ENCODE data around the gene NDUFB11. TPM values are rescaled to one million over a fixed set of nuclear protein-coding genes. Genes with fewer than 3 reads are reported as not detected.

Gene NDUFB11
- total and polyA plus RNA-seq, 2 donors, result 47.5 to 73.6 TPM

DNA sequence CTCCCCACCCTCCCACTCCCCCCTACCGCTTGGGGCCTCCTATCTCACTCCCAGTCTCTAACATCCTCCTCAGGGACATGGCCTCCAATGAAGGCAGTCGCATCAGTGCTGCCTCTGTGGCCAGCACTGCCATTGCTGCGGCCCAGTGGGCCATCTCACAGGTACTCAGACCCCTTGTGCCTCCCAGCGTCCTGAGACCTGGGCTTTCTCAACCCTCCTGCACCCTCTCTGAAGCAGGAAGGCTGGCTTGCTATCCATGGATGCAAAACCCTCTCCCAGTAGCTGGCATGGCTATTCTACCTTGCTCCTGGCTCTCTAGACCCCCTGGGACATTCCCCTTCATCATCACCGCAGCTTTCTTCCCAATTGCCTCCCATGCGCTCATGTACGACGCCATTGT lies 35.8 kb upstream of the NDUFB11 start:
- H3K4me1 ChIP-seq (ENCODE audit: insufficient read depth), result no peaks in the 10 kb centered on the region
- DNase-seq (ENCODE audit: extremely low spot score), result no peak
- peaks cover 7% of the 10 kb centered on the region for H3K36me3 ChIP-seq (ENCODE audit: insufficient read depth)
- H3K27ac ChIP-seq (ENCODE audit: low read depth), result no peak overlapping the region
- no peak overlapping the region for H3K4me3 ChIP-seq (ENCODE audit: low read depth, low read length)
- WGBS, result 89% methylated on average over 8 of the region's 8 CpGs

DNA sequence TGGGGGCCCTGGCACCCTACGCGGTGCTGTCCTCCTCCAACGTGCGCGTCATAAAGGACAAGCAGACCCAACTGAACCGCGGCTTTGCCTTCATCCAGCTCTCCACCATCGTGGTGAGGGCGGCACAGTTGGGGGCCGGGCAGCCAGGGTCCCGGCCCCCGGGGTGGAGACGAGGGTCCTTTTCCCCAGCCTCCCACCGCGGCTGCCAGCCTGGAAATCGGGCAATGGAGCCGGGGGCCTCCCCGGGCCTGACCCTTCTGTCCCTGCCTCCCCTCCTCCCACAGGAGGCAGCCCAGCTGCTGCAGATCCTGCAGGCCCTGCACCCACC lies 35.4 kb upstream of the NDUFB11 start:
- H3K4me1 ChIP-seq (ENCODE audit: insufficient read depth), result no peaks in the 10 kb centered on the region
- H3K36me3 ChIP-seq (ENCODE audit: insufficient read depth), result peaks cover 7% of the 10 kb centered on the region
- H3K4me3 ChIP-seq (ENCODE audit: low read depth, low read length), result no peak overlapping the region
- DNase-seq (ENCODE audit: extremely low spot score), result no peak
- 96% methylated on average over 18 of the region's 18 CpGs for WGBS
- no peak overlapping the region for H3K27ac ChIP-seq (ENCODE audit: low read depth)

DNA sequence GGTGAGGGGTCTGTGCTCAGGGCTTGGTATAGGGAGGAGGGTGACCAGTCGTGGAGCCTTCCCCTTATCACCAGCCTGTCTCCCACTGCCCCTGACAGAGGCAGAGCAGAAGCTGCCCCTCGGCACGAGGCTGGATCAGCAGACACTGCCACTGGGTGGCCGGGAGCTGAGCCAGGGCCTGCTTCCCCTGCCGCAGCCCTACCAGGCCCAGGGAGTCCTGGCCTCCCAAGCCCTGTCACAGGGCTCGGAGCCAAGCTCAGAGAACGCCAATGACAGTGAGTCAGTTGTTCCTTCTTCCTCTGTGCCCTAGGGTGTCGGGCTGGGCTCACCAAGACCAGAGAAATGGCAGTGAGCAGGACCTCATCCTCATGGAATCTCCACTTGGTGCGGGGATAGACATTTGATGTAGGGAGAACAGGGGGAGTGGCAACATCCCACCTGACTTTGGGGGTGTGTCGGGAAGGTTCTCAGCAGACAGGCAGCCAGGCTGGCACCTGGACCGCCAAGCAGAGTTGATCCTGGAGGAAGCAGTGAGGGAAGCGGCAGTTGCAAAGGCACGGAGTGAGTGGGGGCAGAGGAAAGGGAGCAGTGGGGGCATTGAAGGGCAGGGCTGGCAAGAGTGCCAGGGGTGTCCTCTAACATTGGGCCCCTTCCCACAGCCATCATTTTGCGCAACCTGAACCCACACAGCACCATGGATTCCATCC lies 34.9 kb upstream of the NDUFB11 start:
- peaks cover 7% of the 10 kb centered on the region for H3K36me3 ChIP-seq (ENCODE audit: insufficient read depth)
- 63% methylated on average over 14 of the region's 14 CpGs for WGBS

DNA sequence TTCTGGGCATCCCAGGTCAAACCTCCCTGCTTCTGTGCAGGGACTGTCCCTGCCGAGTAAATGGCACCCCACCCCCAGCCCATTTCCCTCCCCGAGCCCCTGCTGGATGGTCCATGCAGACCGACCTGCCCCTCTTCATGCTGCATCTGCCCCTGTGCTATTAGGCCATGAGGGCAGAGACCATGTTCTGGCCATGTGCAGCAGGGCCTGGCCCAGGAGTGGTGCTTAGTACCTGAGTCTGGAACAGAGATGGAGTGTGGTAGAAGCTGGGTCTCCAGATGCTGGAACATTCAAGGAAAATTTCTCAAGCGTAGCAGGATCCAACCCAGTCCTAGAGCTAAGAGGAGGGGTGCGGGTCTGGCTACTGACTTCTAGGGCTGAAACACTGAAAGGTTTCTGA lies 33.8 kb upstream of the NDUFB11 start:
- Histone ChIP-seq H3K36me3 (ENCODE audit: insufficient read depth) (peaks cover 7% of the 10 kb centered on the region), H3K4me3 (ENCODE audit: low read depth, low read length) (no peak overlapping the region), H3K27ac (ENCODE audit: low read depth) (no peak overlapping the region), H3K4me1 (ENCODE audit: insufficient read depth) (no peaks in the 10 kb centered on the region)
- no peak for DNase-seq (ENCODE audit: extremely low spot score)
- 89% methylated on average over 5 of the region's 5 CpGs for WGBS

More for the DNA sequence above, 34.9 kb upstream of the NDUFB11 start:
- Histone ChIP-seq H3K4me3 (ENCODE audit: low read depth, low read length) (no peak overlapping the region), H3K4me1 (ENCODE audit: insufficient read depth) (no peaks in the 10 kb centered on the region), H3K27ac (ENCODE audit: low read depth) (no peak overlapping the region)
- DNase-seq (ENCODE audit: extremely low spot score), result no peak

DNA sequence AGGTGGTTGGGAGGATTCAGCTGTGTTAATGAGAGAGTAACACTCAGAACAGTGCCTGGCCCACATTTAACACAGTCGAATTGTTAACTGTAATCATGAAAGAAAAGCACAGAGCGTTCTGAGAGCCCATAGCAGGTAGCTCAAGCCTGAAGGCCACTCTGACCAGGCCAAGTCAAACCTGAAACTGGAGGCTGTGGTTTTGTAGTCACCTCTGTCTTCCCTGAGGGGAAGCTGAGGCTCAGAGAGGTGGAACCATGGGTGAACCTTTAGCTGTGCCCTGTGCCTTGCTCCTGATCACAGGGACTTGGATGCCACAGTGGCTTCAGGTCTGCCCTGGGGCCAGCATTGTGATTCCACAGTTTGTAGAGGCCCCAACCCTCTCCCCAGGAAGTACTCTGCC lies 32.6 kb upstream of the NDUFB11 start:
- 84% methylated on average over 2 of the region's 2 CpGs for WGBS
- Histone ChIP-seq H3K27ac (ENCODE audit: low read depth) (no peak overlapping the region), H3K36me3 (ENCODE audit: insufficient read depth) (peaks cover 7% of the 10 kb centered on the region), H3K4me1 (ENCODE audit: insufficient read depth) (no peaks in the 10 kb centered on the region), H3K4me3 (ENCODE audit: low read depth, low read length) (no peak overlapping the region)
- no peak for DNase-seq (ENCODE audit: extremely low spot score)

- Histone ChIP-seq H3K36me3 (ENCODE audit: insufficient read depth) (peaks cover 9% of the 10 kb centered on the region), H3K4me3 (ENCODE audit: low read depth, low read length) (no peak overlapping the region), H3K4me1 (ENCODE audit: insufficient read depth) (no peaks in the 10 kb centered on the region), H3K27ac (ENCODE audit: low read depth) (no peak overlapping the region)
- DNase-seq (ENCODE audit: extremely low spot score), result no peak
- WGBS, result 88% methylated on average over 23 of the region's 23 CpGs
Measured at GRCh38 chrX:47176101-47176740, 31.7 kb upstream of the NDUFB11 start.

DNA sequence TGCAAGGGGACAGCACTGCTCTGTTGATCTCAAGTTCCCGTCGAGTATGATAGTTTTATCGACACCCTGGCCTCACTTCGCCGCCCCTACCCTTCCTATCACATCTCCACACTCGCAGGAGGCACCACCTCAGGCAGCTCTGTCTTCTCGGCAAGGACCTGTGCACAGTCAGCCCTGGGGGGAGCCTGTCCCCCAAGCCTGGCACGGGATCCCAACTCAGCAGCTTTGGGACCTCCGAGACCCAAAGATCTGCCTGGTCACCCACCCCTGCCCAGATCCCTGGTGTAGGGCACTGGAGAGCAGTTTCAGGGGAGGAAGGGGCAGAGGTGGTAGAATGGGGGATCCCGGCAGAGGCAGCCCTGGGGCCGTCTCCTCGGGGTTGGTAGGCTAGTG lies 31.1 kb upstream of the NDUFB11 start:
- 95% methylated on average over 12 of the region's 12 CpGs for WGBS
- DNase-seq (ENCODE audit: extremely low spot score), result no peak
- peaks cover 9% of the 10 kb centered on the region for H3K36me3 ChIP-seq (ENCODE audit: insufficient read depth)
- no peak overlapping the region for H3K27ac ChIP-seq (ENCODE audit: low read depth)
- no peak overlapping the region for H3K4me3 ChIP-seq (ENCODE audit: low read depth, low read length)
- H3K4me1 ChIP-seq (ENCODE audit: insufficient read depth), result no peaks in the 10 kb centered on the region

- 88% methylated on average over 23 of the region's 23 CpGs for WGBS
- H3K36me3 ChIP-seq (ENCODE audit: insufficient read depth), result peaks cover 10% of the 10 kb centered on the region
Measured at GRCh38 chrX:47174846-47175587, 30.5 kb upstream of the NDUFB11 start.

DNA sequence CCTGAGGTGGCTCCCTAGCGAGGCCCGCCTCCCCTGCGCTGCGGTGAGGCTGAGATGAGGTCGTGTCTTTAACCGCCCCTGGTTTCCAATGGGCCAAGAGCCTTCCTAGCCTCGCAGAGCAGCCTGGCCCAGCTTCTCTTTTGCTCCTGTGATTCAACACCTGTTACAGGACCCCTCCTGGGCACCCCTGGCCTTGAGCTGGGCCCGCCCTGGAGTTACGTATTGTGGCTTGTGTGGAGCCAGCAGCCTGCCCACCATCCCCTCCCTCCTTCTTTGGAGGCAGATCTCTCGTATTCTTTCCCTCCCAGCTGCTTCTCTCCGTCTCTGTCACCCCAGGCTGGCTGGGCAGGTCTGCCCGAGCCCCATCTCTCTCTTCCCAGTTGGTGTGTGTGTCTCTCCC lies 29.9 kb upstream of the NDUFB11 start:
- peaks cover 10% of the 10 kb centered on the region for H3K36me3 ChIP-seq (ENCODE audit: insufficient read depth)
- no peak for DNase-seq (ENCODE audit: extremely low spot score)

More at GRCh38 chrX:47174846-47175587, 30.5 kb upstream of the NDUFB11 start:
- no peak for DNase-seq (ENCODE audit: extremely low spot score)
- H3K27ac ChIP-seq (ENCODE audit: low read depth), result no peak overlapping the region
- H3K4me3 ChIP-seq (ENCODE audit: low read depth, low read length), result no peak overlapping the region
- H3K4me1 ChIP-seq (ENCODE audit: insufficient read depth), result no peaks in the 10 kb centered on the region

DNA sequence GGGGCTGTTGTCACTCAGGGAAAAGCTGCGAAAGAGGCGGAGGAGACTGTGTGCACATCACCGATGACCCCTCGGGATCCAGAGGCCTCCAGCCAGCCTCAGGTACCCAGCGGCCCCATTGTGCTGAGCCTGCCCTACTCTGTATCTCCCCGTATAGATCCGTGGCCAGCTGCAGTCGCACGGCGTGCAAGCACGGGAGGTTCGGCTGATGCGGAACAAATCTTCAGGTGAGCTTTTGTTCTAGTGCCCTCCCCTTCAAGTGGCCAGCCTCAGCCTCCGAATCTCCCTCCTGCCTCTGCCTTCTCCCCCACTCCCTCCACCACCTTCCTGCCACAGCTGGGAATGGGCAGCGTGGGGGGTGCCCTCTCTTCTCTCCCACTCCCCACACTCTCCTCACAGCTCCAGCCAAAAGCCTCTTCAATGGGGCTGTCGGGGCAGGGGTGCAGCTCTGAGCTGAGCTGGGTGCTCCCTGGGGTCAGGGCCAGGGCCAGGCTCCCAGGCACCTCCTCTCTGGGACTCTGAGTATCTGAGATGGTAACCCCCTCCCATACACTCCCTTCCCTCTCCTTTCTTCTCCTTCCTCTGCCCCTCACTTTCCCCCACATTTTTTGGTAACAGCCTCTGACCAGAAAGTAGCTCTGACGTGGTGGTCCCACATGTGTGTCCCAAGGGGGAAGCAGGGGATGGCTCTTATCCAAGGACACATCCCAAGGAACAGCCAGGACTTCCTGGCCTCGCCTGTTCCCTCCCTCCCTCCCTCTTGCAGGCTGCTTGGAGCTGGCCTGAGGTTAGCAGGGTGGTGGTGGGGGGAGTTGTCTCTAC lies 28.7 kb upstream of the NDUFB11 start:
- WGBS, result 88% methylated on average over 18 of the region's 18 CpGs

More for the DNA sequence above, 29.9 kb upstream of the NDUFB11 start:
- H3K4me1 ChIP-seq (ENCODE audit: insufficient read depth), result no peaks in the 10 kb centered on the region
- no peak overlapping the region for H3K27ac ChIP-seq (ENCODE audit: low read depth)
- 94% methylated on average over 12 of the region's 12 CpGs for WGBS
- H3K4me3 ChIP-seq (ENCODE audit: low read depth, low read length), result no peak overlapping the region

DNA sequence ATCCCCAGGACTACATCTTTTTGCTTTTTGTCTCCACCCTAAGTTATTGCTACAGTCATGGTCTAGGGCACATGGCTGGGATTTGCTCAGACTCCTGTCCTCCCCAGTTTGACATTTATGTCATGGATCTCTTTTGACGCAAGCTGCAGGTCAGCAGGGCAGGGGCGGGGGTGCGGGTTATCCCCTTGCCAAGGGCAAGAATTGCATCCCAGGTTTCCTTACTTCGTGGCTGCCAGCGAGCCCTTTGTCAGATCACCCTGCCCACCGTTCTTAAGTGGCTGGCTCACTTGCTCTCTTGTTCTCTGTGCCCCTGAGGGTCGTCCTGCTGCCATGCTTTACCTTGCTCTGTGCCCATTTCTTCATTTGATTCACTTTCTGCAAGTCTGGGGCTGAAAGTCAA lies 28.0 kb upstream of the NDUFB11 start:
- DNase-seq (ENCODE audit: extremely low spot score), result no peak
- Histone ChIP-seq H3K27ac (ENCODE audit: low read depth) (no peak overlapping the region), H3K4me3 (ENCODE audit: low read depth, low read length) (no peak overlapping the region), H3K4me1 (ENCODE audit: insufficient read depth) (no peaks in the 10 kb centered on the region), H3K36me3 (ENCODE audit: insufficient read depth) (peaks cover 8% of the 10 kb centered on the region)
- WGBS, result 90% methylated on average over 7 of the region's 7 CpGs

More for the DNA sequence above, 28.7 kb upstream of the NDUFB11 start:
- no peak overlapping the region for H3K27ac ChIP-seq (ENCODE audit: low read depth)
- H3K4me3 ChIP-seq (ENCODE audit: low read depth, low read length), result no peak overlapping the region
- no peaks in the 10 kb centered on the region for H3K4me1 ChIP-seq (ENCODE audit: insufficient read depth)
- H3K36me3 ChIP-seq (ENCODE audit: insufficient read depth), result peaks cover 10% of the 10 kb centered on the region
- DNase-seq (ENCODE audit: extremely low spot score), result no peak

DNA sequence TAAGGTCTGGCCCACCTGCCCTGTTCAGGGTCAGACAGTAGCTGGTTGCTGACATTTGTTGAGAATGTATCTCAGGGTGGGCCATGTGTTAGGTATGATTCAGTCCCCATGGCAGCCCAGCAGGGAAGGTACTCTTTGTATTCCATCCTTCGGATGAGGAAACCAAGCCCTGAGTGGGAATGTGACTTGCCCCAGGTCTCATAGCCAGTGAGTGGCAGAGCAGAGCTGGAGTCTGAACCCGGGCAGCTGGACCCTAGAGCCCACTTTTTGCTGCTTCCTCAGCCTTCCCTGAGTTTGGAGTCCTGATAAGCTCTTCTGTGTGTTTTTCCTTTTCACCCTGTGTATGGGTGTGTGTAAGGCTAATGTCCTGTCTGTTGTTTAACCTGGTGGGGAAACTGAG lies 27.5 kb upstream of the NDUFB11 start:
- peaks cover 8% of the 10 kb centered on the region for H3K36me3 ChIP-seq (ENCODE audit: insufficient read depth)

GRCh38 chrX:47170861-47171692 lies 26.6 kb upstream of the NDUFB11 start:
- WGBS, result 91% methylated on average over 34 of the region's 34 CpGs
- Histone ChIP-seq H3K36me3 (ENCODE audit: insufficient read depth) (peaks cover 8% of the 10 kb centered on the region), H3K27ac (ENCODE audit: low read depth) (no peak overlapping the region), H3K4me1 (ENCODE audit: insufficient read depth) (no peaks in the 10 kb centered on the region), H3K4me3 (ENCODE audit: low read depth, low read length) (no peak overlapping the region)
- DNase-seq (ENCODE audit: extremely low spot score), result no peak

More for the DNA sequence above, 27.5 kb upstream of the NDUFB11 start:
- Histone ChIP-seq H3K4me1 (ENCODE audit: insufficient read depth) (no peaks in the 10 kb centered on the region), H3K4me3 (ENCODE audit: low read depth, low read length) (no peak overlapping the region), H3K27ac (ENCODE audit: low read depth) (no peak overlapping the region)
- WGBS, result 98% methylated on average over 2 of the region's 2 CpGs
- no peak for DNase-seq (ENCODE audit: extremely low spot score)

All from urinary bladder (tissue), 4 donors.